HG03025 (cell line): ENCODE results near the gene TRAPPC1.

Experiments used
- ATAC-seq: cut with Tn5 transposase; IDR thresholded peaks from one replicate; pipeline ENCODE4 v1.9.1; 2021; ENCODE audit warnings: mild to moderate bottlenecking, moderate library complexity; ENCODE audit not compliant: unreplicated experiment, low FRiP score

TRAPPC1 gene

DNA sequence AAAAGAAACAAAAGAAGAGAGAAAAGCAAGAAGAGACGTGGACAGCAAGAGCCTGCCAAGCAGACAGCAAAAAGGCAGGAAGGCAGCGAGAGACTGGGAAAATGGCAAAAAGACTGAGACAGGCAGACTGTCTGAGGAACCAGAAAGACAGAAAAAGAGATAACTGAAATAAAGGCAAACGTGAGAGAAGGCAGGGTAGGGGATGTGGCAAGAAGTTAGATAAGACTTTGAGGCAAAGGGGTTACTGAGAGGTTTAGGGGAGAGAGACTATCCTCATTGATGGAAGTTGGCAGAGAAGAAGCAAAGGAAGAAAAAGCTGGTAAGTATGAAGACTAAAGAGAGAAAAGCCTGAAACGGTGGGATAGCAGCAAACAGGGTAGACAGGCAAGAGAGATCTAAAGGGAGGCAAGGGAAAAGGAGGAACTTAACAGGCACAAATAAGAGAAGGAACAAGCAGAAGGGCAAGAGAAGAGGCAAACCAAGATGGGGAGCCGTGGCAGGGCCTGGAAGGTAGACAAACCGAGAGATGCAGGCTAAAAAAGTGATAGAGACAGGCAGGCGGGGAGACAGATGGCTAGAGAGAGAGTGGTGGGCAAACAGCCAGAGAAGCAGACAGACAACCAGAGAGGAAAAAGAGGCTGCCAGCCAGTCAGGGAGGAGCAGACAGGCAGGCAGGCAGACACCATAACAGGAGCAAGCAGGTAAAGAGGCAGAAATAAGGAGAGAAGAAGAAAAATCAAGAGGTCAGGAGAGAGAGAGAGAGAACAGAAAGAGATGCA is 50.3 kb downstream of the TRAPPC1 start:
- no peak for ATAC-seq
